ENCODE measurements around the gene KLHL29. TPM values are rescaled to one million over a fixed set of nuclear protein-coding genes. Genes with fewer than 3 reads are reported as not detected.

The KLHL29 gene
- total RNA-seq, 2 experiments from 2014 or later = 0.10 to 0.33 TPM

GRCh38 chr2:23588508-23589201 is 203.7 kb downstream of the KLHL29 start:
- POLR2A ChIA-PET = no interaction called here
- Mint-ChIP-seq H3K4me1 (no peaks in the 10 kb centered on the region), H3K4me3 (no peak overlapping the region), H3K27ac (no peak overlapping the region), H3K36me3 (ENCODE audit: low read depth) (no peaks in the 10 kb centered on the region), H3K27me3 (peaks cover 2% of the 10 kb centered on the region), H3K9me3 (no peaks in the 10 kb centered on the region)
- DNase-seq = no peak
- CTCF ChIA-PET = no interaction called here

- Mint-ChIP-seq H3K9me3 (no peaks in the 10 kb centered on the region), H3K27ac (no peak overlapping the region), H3K4me1 (no peaks in the 10 kb centered on the region), H3K36me3 (ENCODE audit: low read depth) (no peaks in the 10 kb centered on the region), H3K27me3 (peaks cover 2% of the 10 kb centered on the region), H3K4me3 (no peak overlapping the region)
- ChIA-PET POLR2A (no interaction called here), CTCF (no interaction called here)
- DNase-seq = no peak
Measured at GRCh38 chr2:23589220-23589647, 204.3 kb downstream of the KLHL29 start.

- Mint-ChIP-seq H3K36me3 (ENCODE audit: low read depth) (no peaks in the 10 kb centered on the region), H3K27me3 (peaks cover 2% of the 10 kb centered on the region), H3K4me1 (no peaks in the 10 kb centered on the region), H3K4me3 (no peak overlapping the region), H3K9me3 (no peaks in the 10 kb centered on the region), H3K27ac (no peak overlapping the region)
- CTCF ChIA-PET = no interaction called here
- POLR2A ChIA-PET = no interaction called here
- DNase-seq = no peak
Measured at GRCh38 chr2:23589739-23590138, 204.8 kb downstream of the KLHL29 start.

GRCh38 chr2:23590241-23590869 is 205.4 kb downstream of the KLHL29 start:
- no peaks in the 10 kb centered on the region for H3K9me3 Mint-ChIP-seq
- H3K36me3 Mint-ChIP-seq (ENCODE audit: low read depth) = no peaks in the 10 kb centered on the region
- DNase-seq = no peak
- H3K4me1 Mint-ChIP-seq = no peaks in the 10 kb centered on the region
- CTCF ChIA-PET = no interaction called here
- peaks cover 2% of the 10 kb centered on the region for H3K27me3 Mint-ChIP-seq
- H3K27ac Mint-ChIP-seq = no peak overlapping the region
- no peak overlapping the region for H3K4me3 Mint-ChIP-seq
- POLR2A ChIA-PET = no interaction called here

- POLR2A ChIA-PET = no interaction called here
- Mint-ChIP-seq H3K36me3 (ENCODE audit: low read depth) (no peaks in the 10 kb centered on the region), H3K4me3 (no peak overlapping the region), H3K9me3 (no peaks in the 10 kb centered on the region), H3K27ac (no peak overlapping the region), H3K4me1 (no peaks in the 10 kb centered on the region), H3K27me3 (no peaks in the 10 kb centered on the region)
- DNase-seq = no peak
- CTCF ChIA-PET = no interaction called here
Measured at GRCh38 chr2:23591111-23591510, 206.1 kb downstream of the KLHL29 start.

- H3K9me3 Mint-ChIP-seq = no peaks in the 10 kb centered on the region
- ChIA-PET POLR2A (no interaction called here), CTCF (no interaction called here)
- DNase-seq = no peak
- no peak overlapping the region for H3K27ac Mint-ChIP-seq
- no peaks in the 10 kb centered on the region for H3K36me3 Mint-ChIP-seq (ENCODE audit: low read depth)
- no peaks in the 10 kb centered on the region for H3K27me3 Mint-ChIP-seq
- H3K4me1 Mint-ChIP-seq = no peaks in the 10 kb centered on the region
- H3K4me3 Mint-ChIP-seq = no peak overlapping the region
Measured at GRCh38 chr2:23592061-23592685, 207.2 kb downstream of the KLHL29 start.

GRCh38 chr2:23592898-23593751 is 208.1 kb downstream of the KLHL29 start:
- Mint-ChIP-seq H3K27ac (no peak overlapping the region), H3K9me3 (no peaks in the 10 kb centered on the region), H3K36me3 (ENCODE audit: low read depth) (no peaks in the 10 kb centered on the region), H3K27me3 (no peaks in the 10 kb centered on the region), H3K4me1 (no peaks in the 10 kb centered on the region), H3K4me3 (no peak overlapping the region)
- DNase-seq = no peak
- CTCF ChIA-PET = no interaction called here
- POLR2A ChIA-PET = no interaction called here

- DNase-seq = no peak
- peaks cover 1% of the 10 kb centered on the region for H3K27me3 Mint-ChIP-seq
- CTCF ChIA-PET = interaction anchor here (0.6 kb wide), 1 partner anchor 512 kb away, joined by 4 read pairs; no protein-coding TSS in a partner anchor
- H3K27ac Mint-ChIP-seq = no peak overlapping the region
- H3K9me3 Mint-ChIP-seq = no peaks in the 10 kb centered on the region
- H3K4me3 Mint-ChIP-seq = no peak overlapping the region
- no peaks in the 10 kb centered on the region for H3K4me1 Mint-ChIP-seq
- POLR2A ChIA-PET = no interaction called here
- H3K36me3 Mint-ChIP-seq (ENCODE audit: low read depth) = no peaks in the 10 kb centered on the region
Measured at GRCh38 chr2:23593752-23594459, 208.9 kb downstream of the KLHL29 start.

GRCh38 chr2:23594460-23594825 is 209.5 kb downstream of the KLHL29 start:
- DNase-seq = no peak
- Mint-ChIP-seq H3K27me3 (peaks cover 1% of the 10 kb centered on the region), H3K4me1 (no peaks in the 10 kb centered on the region), H3K4me3 (no peak overlapping the region), H3K9me3 (no peaks in the 10 kb centered on the region), H3K27ac (no peak overlapping the region), H3K36me3 (ENCODE audit: low read depth) (no peaks in the 10 kb centered on the region)
- POLR2A ChIA-PET = no interaction called here
- CTCF ChIA-PET = interaction anchor here (0.6 kb wide), 1 partner anchor 511 kb away, joined by 4 read pairs; no protein-coding TSS in a partner anchor

- POLR2A ChIA-PET = no interaction called here
- Mint-ChIP-seq H3K9me3 (no peaks in the 10 kb centered on the region), H3K27ac (no peak overlapping the region), H3K4me3 (no peak overlapping the region), H3K4me1 (no peaks in the 10 kb centered on the region), H3K27me3 (peaks cover 5% of the 10 kb centered on the region), H3K36me3 (ENCODE audit: low read depth) (no peaks in the 10 kb centered on the region)
- DNase-seq = no peak
- CTCF ChIA-PET = no interaction called here
Measured at GRCh38 chr2:23595021-23595420, 210.0 kb downstream of the KLHL29 start.

- POLR2A ChIA-PET = no interaction called here
Measured at GRCh38 chr2:23595601-23596251, 210.7 kb downstream of the KLHL29 start.

GRCh38 chr2:23596316-23596885 is 211.4 kb downstream of the KLHL29 start:
- no peaks in the 10 kb centered on the region for H3K4me1 Mint-ChIP-seq
- H3K27ac Mint-ChIP-seq = no peak overlapping the region
- CTCF ChIA-PET = no interaction called here
- H3K9me3 Mint-ChIP-seq = no peaks in the 10 kb centered on the region
- H3K36me3 Mint-ChIP-seq (ENCODE audit: low read depth) = no peaks in the 10 kb centered on the region
- peaks cover 5% of the 10 kb centered on the region for H3K27me3 Mint-ChIP-seq
- DNase-seq = no peak
- H3K4me3 Mint-ChIP-seq = no peak overlapping the region
- POLR2A ChIA-PET = no interaction called here

More at GRCh38 chr2:23595601-23596251, 210.7 kb downstream of the KLHL29 start:
- Mint-ChIP-seq H3K36me3 (ENCODE audit: low read depth) (no peaks in the 10 kb centered on the region), H3K27ac (no peak overlapping the region), H3K27me3 (peaks cover 5% of the 10 kb centered on the region), H3K4me3 (no peak overlapping the region), H3K4me1 (no peaks in the 10 kb centered on the region), H3K9me3 (no peaks in the 10 kb centered on the region)
- CTCF ChIA-PET = no interaction called here
- no peak for DNase-seq
